Bone marrow (tissue), 2 donors: Measurements from ENCODE around the gene SYCP2L.
"Not testable (repeated sequence)": the region's sequence is repeated elsewhere in the genome, so short reads cannot be mapped to it uniquely, and the experiment has no call there.

ENCODE experiments used
- DNase-seq, 2 donors: peaks; one replicate each; lab custom pipeline; 2025; lab: John Stamatoyannopoulos, UW

Gene SYCP2L

DNA sequence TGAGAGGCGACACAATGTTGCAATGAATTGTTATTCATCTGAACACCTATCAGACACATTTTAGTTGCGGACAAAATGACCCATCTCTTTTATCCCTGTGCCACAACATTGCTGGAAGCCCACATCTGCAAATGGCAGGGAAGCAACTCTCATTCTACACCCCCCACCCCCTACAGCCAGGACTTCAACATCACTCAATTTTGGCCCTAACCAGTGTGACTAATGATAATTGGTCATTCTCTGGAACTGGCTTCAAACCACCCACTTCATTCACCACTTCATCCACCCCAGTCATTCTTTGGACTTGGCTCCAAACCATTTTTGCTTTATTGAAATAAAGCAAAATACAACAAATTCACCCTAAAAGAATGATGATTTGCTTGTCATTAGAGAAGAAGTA, 6.5 kb upstream of the SYCP2L start:
- DNase-seq, result no peak

DNA sequence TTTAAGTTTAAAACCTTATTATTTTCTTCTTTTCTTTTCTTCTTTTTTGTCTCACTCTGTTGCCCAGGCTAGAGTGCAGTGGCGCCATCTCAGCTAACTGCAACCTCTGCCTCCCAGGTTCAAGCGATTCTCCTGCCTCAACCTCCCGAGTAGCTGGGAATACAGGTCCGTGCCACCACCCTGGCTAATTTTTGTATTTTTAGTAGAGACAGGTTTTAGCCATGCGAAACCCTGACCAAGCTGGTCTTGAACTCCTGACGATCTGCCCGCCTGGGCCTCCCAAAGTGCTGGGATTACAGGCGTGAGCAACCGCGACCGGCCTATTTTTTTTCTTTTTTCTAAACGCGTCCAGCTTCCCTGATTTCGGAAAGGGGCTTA, 4.6 kb upstream of the SYCP2L start:
- not testable (repeated sequence) for DNase-seq

DNA sequence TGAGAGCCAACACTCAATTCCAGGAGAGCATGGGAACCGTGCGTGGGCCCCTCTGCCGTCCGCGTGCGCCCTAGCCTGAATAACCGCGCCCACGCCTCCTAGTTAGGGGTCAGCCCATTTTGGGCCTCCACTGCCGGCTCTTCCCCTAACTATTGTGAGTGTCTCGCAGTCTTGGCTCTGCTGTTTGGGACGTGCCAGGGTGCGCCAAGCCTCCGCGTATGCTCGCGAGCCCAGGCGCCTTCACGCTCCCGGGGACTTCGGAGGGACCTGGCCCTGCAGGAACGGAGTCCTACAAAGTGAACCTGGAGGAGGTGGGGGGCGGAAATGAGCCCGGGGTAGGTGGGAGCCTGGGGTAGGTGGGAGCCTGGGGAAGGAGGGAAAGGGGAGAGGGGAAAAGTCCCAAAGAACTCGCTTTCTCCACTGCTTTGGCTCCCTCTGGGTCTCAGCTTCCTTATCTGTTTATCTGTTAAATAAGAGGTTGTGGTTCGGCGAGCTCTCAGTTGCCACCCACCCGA, 4.1 kb upstream of the SYCP2L start:
- no peak for DNase-seq

DNA sequence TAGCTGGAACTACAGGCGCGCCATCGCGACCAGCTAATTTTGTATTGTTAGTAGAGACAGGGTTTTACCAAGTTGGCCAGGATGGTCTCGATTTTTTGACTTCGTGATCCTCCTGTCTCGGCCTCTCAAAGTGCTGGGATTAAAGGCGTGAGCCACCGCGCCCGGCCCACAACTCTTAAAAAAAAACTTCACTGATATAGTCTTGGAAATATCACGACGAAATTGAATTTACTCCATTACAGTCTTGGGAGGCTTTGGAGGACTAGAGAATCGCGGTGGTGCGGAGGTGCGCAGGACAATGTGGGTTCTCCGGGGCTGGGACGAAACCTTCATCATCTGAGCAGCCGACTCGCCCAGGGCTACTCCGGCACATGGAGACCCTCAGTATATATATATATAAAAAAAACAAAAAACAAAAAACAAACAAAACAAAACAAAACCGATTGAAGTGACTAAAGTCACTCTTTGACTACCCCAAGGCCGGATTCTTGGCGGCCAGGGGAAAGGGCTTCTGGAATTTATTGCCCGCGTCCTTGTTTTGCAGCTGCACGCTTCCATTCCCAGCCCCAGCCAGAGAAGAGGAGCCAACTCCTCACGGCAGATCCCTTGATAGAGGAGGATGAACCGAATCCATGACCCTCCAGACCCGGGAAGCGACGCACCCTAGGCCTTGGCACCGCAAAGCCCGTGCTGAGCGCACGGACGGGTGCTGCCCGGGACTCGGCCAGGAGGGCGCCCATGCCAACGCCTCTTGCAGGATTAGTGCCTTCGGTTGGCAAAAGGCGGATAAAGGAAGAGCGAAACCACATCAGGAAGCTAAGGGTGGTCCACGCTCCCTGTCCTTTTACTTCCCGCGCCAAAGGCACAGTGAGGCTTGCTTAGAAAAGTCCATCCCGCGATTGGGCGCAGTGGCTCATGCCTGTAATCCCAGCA, 3.3 kb upstream of the SYCP2L start:
- no peak for DNase-seq

DNA sequence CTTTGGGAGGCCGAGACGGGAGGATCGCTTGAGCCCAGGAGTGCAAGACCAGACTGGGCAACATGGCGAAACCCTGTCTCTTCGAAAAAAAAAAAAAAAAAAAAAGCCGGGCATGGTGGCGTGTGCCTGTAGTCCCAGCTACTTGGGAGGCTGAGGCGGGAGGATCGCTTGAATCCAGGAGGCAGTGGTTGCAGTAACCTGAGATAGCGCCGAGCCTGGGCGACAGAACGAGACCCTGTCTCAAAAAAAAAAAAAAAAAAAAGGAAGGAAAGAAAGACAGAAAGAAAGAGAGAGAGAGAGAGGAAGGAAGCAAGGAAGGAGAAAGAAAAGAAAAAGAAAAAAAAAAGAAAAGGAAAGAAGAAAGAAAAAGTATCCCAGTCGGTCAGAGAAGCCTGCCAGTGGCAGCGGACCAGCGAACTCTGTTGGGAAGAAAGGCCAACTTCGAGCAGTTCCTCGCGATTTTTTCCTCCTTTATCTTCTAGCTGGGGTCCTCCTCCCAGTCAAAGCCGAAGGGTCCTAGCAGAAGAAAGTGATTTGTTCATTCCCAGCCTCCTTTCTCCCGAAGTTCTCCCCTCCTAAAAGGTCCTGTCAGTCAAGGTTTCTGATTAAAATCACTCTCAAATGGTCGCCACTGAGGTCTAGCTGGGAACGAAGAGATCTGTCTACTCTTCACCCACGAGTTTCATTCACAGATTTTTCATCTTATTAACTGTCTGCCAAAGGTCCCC, 2.4 kb upstream of the SYCP2L start:
- DNase-seq, result no peak

DNA sequence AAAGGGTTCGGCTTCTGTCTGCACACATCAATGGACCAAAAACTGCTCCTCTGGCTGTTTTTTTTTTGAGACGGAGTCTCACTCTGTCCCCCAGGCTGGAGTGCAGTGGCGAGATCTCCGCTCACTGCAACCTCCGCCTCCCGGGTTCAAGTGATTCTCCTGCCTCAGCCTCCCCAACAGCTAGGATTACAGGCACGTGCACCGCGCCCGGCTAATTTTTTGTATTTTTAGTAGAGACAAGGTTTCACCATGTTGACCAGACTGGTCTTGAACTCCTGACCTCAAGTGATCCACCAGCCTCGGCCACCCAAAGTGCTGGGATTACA, 524 bp upstream of the SYCP2L start:
- DNase-seq, result not testable (repeated sequence)

DNA sequence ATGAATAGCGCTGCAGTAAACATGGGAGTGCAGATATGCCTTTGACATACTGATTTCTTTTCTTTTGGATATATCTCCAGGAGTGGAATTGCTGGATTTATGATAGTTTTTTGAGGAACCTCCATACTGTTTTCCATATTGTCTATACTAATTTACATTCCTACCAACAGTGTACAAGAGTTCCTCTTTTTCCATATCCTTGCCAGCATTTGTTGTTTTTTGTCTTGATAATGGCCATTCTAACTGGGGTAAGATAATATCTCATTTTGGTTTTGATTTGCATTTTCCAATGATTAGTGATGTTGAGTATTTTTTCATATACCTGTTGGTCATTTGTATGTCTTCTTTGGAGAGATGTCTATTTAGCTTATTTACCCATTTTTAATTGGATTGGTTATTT, 3.3 kb downstream of the SYCP2L start:
- DNase-seq, result no peak

DNA sequence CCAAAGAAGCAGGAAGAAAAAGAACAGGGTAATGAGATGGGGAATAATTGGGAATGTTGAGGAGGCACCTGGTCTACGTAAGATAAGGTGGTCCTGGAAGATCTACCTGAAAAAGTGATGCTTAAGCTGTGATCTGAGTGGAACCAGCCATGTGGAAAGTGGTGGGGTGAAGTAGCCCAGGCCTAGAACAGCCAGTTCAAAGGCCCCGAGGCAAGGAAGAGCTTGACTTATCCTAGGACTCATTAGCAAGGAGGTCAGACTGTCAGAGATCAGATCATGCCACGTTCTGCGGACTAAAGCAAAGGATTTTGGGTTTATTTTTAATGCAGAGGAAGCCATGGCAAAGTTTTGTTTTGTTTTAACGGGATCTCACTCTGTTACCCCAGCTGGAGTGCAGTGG, 5.1 kb downstream of the SYCP2L start:
- DNase-seq, result no peak

DNA sequence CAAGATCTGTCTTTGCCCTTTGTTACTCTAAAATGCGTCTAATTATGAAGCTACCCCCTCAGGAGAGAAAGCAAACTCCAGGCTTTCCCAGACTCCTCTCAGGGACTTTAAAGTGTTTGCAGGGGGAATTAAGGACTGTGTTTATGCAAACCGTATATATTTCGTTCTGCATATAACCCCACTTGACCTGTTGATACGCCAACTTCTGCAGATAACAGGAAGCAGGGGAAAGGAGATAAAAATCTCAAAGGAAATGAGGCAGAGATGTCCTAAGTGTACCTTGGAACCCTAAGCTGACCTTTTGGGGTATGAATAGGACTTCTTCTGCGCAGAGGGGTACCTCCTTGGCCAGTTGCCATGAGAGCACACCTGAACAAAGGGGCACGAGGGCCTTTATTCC, 8.1 kb downstream of the SYCP2L start:
- no peak for DNase-seq

DNA sequence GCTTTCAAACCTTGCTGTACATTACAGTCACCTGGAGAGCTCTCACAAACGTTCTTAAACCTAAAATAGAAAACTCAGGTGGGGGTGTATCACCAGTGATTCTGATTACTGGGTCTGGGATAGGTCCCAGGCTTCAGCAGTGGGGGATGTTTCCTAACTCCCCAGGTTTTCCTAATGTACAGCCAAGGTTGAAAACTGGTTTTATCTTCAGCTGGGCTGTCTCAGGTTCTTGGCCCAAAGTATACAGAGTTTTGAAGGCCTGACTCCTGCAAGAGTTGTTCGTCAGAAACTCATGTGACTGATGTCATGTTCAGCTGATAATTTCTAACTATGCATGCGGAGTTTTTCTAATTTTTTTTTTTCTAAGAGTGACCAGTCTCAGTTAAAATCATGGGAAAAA, 9.8 kb downstream of the SYCP2L start:
- no peak for DNase-seq

DNA sequence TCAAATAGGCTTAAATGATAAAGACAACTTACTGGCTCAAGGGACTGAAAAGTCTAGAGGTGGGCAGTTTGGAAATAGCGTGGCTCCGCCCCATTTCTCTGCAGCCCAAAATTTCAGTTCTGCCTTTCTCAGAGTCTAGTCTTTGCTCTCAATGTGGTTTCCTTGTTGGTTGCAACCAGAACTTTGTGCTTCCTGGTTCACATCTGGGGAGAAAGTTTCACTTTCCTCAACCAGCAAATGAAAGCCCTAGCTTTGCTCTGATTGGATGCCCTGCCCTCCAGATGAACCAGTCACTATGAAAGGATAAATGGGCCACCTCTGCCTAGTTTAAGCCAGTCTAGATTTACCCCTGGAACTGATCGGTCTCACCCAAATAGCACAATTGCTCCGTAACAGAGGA, 14.9 kb downstream of the SYCP2L start:
- DNase-seq, result no peak

DNA sequence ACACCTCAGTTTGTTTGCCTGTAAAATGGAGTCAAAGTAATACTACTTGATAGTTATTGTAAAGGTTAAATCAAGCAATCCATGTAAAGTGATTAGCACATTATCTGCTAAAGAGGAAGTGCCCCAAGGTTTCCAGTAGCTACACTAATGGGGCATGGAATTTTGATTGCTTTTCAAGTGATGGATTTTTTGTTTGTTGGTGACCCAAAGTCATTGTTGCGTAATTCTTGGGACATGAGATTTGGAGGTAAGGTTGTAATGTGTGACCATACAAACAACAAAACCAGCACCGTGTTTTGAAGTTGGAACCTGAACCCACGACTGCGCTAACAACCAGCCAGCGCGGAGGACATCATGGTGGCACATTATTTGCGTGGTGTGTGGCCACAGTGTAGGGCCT, 17.2 kb downstream of the SYCP2L start:
- no peak for DNase-seq

DNA sequence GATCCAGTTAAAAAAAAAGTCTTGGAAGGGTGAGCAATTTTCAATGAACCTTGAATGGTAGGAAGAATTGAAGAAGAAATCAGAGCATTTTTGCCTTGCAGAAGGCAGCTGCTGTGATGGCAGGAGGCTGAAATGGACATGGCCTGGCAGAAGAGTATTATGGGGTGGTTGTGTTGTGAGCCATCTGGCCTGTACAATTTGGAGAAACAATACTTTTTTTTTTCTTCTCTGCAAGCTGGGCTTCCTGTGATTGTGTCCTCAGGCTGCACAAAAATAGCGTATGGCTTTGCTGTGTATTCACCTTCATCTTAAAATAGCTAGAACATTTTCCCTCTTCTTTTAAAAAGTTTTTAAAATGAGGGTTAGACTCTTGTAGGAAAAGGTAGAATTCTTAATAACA, 21.4 kb downstream of the SYCP2L start:
- no peak for DNase-seq

DNA sequence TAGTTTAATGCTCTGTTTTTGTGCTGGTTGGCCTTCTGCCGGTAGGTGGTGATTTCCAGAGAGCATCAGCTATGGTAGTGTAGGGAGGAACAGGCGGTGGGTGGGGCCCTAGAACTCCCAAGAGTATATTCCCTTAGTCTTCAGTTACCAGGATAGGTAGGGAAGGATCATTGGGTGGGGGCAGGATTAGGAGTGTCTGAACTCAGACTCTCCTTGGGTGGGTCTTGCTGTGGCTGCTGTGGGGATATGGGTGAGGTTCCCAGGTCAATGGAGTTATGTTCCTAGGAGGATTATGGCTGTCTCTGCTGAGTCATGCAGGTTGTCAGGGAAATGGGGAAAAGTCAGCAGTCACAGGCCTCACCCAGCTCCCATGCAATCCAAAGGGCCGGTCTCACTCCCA, 32.7 kb downstream of the SYCP2L start:
- DNase-seq, result not testable (repeated sequence)

DNA sequence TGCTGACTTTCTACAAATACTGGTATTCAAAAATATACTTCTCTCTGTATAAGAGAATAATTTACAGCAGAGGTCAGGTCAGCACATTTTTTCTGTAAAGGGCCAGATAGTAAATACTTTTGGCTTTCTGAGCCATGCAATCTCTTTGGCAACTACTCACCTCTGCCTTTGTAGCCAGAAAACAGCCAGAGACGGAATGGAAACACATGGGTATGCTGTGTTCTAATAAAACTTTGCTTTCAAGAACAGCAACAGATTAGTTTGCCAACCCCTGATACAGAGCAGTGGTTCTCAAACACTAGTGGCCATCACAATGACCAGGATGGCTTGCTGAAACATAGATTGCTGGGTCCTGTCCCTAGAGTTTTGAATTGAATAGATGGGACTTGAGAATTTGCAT, 46.3 kb downstream of the SYCP2L start:
- DNase-seq, result no peak

DNA sequence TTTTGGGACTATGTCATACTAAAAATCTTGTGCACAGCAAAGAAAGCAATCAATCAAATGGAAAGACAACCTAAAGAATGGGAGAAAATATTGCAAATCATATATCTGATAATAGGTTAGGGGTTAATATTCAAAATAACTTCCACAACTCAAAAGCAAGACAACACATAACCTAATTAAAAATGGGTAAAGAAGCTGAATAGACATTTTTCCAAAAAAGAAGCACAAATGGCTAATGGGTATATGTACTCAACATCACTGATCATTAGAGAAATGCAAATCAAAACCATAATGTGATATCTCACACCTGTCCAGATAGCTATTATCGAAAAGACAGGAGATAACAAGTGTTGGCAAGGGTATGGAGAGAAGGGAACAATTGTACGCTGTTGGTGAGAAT, 53.0 kb downstream of the SYCP2L start:
- DNase-seq, result no peak

DNA sequence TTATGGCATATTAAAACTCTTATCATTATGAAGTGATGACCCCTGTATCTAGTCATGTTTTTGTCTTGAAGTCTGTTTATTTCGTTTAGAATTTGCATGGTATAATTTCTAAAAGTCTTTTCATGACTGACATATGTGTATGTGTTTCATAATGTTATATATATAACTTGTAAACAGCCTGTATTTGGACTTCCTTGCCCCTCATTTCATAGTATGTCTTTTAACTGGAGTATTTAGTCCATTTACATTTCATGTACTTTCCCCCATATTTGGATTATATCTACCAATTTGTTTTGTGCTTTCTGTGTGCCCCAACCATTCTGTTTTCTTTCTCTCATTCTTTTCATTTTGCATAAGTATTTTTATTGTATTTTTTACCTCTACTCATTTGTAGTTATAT, 59.0 kb downstream of the SYCP2L start:
- DNase-seq, result no peak

DNA sequence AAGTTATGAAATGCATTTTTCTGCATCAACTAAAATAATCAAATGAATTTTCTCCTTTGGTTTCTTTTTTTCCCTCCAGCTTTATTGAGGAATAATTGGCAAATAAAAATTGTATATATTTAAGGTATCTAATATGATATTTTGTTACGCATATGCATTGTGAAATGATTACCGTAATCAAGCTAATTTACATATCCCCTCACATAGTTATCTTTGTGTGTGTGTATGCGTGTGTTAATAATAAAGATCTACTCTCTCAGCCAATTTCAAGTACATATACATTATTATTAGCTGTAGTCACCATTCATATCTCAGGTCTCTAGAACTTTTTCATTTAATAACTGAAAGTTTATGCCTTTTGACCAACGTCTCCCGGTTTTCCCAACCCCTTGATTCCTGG, 61.1 kb downstream of the SYCP2L start:
- DNase-seq, result no peak

DNA sequence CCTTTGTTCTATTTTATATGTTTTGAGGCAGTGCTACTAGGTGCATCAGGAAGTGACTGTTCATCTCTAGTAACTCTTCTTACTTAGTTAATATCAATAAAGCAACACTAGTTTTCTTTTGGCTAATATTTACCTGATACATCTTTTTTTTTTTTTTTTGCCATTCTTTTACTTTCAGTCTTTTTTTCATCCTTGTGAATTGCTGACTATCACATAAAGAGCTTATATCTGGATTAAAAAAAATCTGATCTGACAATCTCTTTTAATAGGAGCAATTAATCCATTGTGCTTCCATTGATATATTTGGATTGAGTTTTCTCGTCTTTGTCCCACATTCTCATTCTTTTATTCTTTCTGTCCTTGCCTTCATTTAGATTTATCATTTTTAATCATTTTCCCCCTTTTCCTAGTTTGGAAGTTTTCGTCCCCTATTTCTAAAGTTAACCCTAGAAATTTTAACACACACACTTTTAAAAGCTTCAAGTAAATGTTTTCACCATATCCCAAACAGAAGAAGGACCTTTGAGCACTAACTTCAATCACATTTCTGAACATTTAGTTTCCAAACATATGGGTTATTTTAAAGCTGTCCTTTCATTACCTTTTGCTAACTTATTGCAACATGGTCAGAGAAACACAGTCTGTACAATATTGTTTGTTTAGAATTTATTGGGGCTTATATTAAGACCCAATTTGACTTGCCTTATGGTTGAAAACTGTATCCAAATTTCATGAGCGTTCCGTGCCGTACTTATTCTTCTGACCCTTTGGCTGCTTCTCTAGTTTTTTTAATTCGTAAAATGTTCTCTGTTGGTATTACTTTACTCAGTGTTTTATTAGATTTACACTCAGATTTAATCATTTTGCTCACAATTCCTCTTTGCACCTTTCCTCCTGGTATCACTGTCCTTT, 63.0 kb downstream of the SYCP2L start:
- no peak for DNase-seq

DNA sequence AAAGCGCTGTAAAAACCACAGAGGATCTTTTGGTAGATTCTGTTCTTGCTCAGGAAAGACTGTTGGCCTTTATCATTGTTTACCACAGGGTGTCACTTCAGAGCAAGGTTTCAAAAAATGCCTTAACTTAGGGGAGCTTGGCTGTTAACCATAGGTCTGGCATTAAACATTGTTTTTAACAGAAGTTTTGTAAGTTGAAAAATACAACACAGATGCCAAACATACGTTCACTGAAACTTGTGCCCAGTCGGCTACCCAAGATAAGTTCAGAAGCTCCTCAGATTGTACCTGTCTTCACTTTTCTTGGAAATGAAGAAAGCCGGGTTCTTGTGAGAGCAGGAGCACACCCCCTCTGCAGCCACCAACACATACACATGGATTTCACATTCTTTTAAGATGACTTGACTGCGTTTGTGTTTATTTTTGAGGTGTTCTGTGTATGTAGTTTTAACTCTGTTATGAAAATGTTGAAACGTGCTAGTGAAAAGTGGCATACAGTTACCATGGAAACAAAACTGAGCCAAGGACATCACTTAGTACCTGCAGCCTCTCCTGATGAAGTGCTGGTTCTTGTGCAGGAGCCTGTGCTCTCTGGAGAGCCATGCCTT, 64.9 kb downstream of the SYCP2L start:
- no peak for DNase-seq

DNA sequence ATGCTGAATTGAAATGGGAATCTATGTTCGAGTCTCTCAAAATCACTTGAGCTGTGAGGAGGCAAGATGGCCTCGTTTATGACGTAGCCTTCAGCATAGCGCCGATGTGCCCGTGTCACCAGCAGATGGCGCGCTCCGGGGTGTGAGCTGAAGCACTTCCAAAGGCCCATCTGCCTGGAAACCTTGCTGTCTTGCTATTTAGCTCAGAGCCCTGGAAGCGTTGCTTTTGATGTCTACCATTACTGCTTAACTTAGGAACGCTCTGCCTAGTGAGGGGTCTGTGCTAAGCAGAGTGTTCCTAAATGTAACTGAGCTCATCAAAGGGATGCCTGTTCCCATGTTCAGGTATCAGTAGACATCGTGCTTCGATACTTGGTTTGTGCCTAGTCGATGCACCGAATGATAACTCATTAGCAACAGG, 67.7 kb downstream of the SYCP2L start:
- DNase-seq, result peak; percentile 3 to 33

DNA sequence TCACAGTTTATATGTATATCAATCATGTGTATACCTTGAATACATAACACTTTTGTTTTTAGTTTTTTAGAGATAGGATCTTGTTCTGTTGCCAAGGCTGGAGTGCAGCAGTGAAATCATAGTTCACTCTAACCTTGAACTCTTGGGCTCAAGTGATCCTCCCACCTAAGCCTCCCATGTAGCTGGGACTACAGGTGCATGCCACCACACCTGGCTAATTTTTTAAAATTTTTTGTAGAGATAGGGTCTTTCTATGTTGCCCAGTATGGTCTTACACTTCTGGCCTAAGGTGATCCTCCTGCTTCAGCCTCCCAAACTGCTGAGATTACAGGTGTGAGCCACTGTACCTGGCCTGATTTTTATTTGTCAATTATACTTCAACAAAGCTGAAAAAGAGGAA, 69.9 kb downstream of the SYCP2L start:
- no peak for DNase-seq
